Testis (tissue), 3 donors: ENCODE measurements around the gene FHIP1B. TPM values are rescaled to one million over a fixed set of nuclear protein-coding genes. Genes with fewer than 3 reads are reported as not detected.

ENCODE experiments used
- DNase-seq: peaks from one replicate; pipeline ENCODE4 v3.0.0-alpha.2; 2019
- H3K27ac ChIP-seq, 2 donors: fragments of 200-600 bp; sonication (generic); one replicate each; pipeline ENCODE4 v1.5.1; 2019
- H3K27me3 ChIP-seq: fragments of 200-600 bp; sonication (generic); one replicate; pipeline ENCODE4 v1.5.1; 2019
- H3K36me3 ChIP-seq: fragments of 200-600 bp; sonication (generic); one replicate; pipeline ENCODE4 v1.5.1; 2017; ENCODE audit warnings: low read depth; ENCODE audit errors: missing control alignments
- H3K4me1 ChIP-seq: fragments of 200-600 bp; sonication (generic); one replicate; pipeline ENCODE4 v1.5.1; 2019
- H3K4me3 ChIP-seq, 2 donors: fragments of 200-600 bp; sonication (generic); one replicate each; pipeline ENCODE4 v1.5.1; 2017 to 2019
- H3K9me3 ChIP-seq: fragments of 200-600 bp; sonication (generic); one replicate; pipeline ENCODE4 v1.5.1; 2017
- CTCF ChIP-seq, 3 experiments: fragments of 450-650 bp in 2 of 3; fragments of 200-600 bp in 1 of 3; sonication (generic) in 1 of 3; IDR thresholded peaks; one replicate each; pipeline ENCODE4 v1.5.1; 2016 to 2019; ENCODE audit warnings: antibody characterized with exemption in 3 of 3, mild to moderate bottlenecking in 2 of 3, moderate library complexity in 1 of 3
- POLR2A ChIP-seq: fragments of 450-650 bp; IDR thresholded peaks from one replicate; pipeline ENCODE4 v1.6.1; 2017; ENCODE audit warnings: antibody characterized with exemption, mild to moderate bottlenecking, moderate library complexity
- WGBS, 2 donors: methylation state at CpG; one replicate each; pipeline ENCODE4 v1.1.5; 2018; 5-methylcytosine and 5-hydroxymethylcytosine counted together
- intact Hi-C: fragments of 100-400 bp; cut with DNase I; formaldehyde crosslinking; loops from one replicate; pipeline ENCODE4 v1.15.1; 2023; ENCODE audit warnings: low total_unique reads
- polyA plus RNA-seq: library from polyadenylated mRNA; stranded (reverse); fragments of 350-450 nt; fragmentation: Illumina TruSeq; extraction: RNeasy Lipid Tissue Mini Kit (QIAGEN cat#74804); gene quantifications from one replicate; pipeline ENCODE4 v1.2.3, GENCODE V29; 2014; ENCODE audit warnings: low read depth, low replicate concordance; ENCODE audit not compliant: insufficient read depth
- total RNA-seq, 2 donors: library from RNA; depleted of rRNA; stranded (reverse); fragments of >200 nt; gene quantifications; one replicate each; pipeline ENCODE4 v1.2.3, GENCODE V29; 2016

The FHIP1B gene
- total and polyA plus RNA-seq, 3 donors from 2014 or later = 98.3 to 156 (median 134) TPM

- Histone ChIP-seq H3K27me3 (no peaks in the 10 kb centered on the region), H3K36me3 (no peaks in the 10 kb centered on the region), H3K27ac (peak overlapping the region; percentile 76 to 91), H3K9me3 (no peaks in the 10 kb centered on the region), H3K4me1 (no peaks in the 10 kb centered on the region), H3K4me3 (peak overlapping the region; percentile 74 to 76)
- peak; percentile 39 for DNase-seq
- intact Hi-C loops = no loop called here
- TF ChIP-seq CTCF (IDR thresholded peaks at IDR 0.05) (no peak), POLR2A (no peak)
- 1 to 3% methylated on average over 10 of the region's 10 CpGs for WGBS, 2 donors
Observed at GRCh38 chr11:6233984-6234386, 451 bp downstream of the FHIP1B start.

- H3K27ac ChIP-seq = no peak overlapping the region
- no peak for DNase-seq
- H3K4me3 ChIP-seq = no peak overlapping the region
- no peaks in the 10 kb centered on the region for H3K9me3 ChIP-seq
- H3K36me3 ChIP-seq = no peaks in the 10 kb centered on the region
- TF ChIP-seq POLR2A (no peak), CTCF (IDR thresholded peaks at IDR 0.05) (no peak)
- no peaks in the 10 kb centered on the region for H3K4me1 ChIP-seq
- intact Hi-C loops = no loop called here
- no peaks in the 10 kb centered on the region for H3K27me3 ChIP-seq
Observed at GRCh38 chr11:6232899-6233298, 1.5 kb downstream of the FHIP1B start.

- TF ChIP-seq POLR2A = no peak
- TF ChIP-seq CTCF (IDR thresholded peaks at IDR 0.05) = no peak
- no peaks in the 10 kb centered on the region for H3K4me1 ChIP-seq
- intact Hi-C loops = no loop called here
- 74 to 88% methylated on average over 2 of the region's 2 CpGs for WGBS, 2 donors
- DNase-seq = no peak
- H3K36me3 ChIP-seq = no peaks in the 10 kb centered on the region
- no peaks in the 10 kb centered on the region for H3K27me3 ChIP-seq
- H3K9me3 ChIP-seq = no peaks in the 10 kb centered on the region
- H3K27ac ChIP-seq = no peak overlapping the region
- no peak overlapping the region for H3K4me3 ChIP-seq
Observed at GRCh38 chr11:6229911-6230310, 4.5 kb downstream of the FHIP1B start.

- 46 to 55% methylated on average over 3 of the region's 3 CpGs for WGBS, 2 donors
- Histone ChIP-seq H3K36me3 (no peaks in the 10 kb centered on the region), H3K4me3 (no peak overlapping the region), H3K27me3 (no peaks in the 10 kb centered on the region), H3K4me1 (no peaks in the 10 kb centered on the region), H3K9me3 (no peaks in the 10 kb centered on the region), H3K27ac (no peak overlapping the region)
- TF ChIP-seq CTCF (IDR thresholded peaks at IDR 0.05) (no peak), POLR2A (no peak)
- no peak for DNase-seq
- intact Hi-C loops = no loop called here
Observed at GRCh38 chr11:6228520-6228919, 5.9 kb downstream of the FHIP1B start.

GRCh38 chr11:6225896-6226295 lies 8.5 kb downstream of the FHIP1B start:
- Histone ChIP-seq H3K9me3 (no peaks in the 10 kb centered on the region), H3K27ac (no peak overlapping the region), H3K4me3 (no peak overlapping the region), H3K4me1 (no peaks in the 10 kb centered on the region), H3K27me3 (no peaks in the 10 kb centered on the region), H3K36me3 (no peaks in the 10 kb centered on the region)
- intact Hi-C loops = no loop called here
- 64 to 79% methylated on average over 2 of the region's 2 CpGs for WGBS, 2 donors
- TF ChIP-seq CTCF (IDR thresholded peaks at IDR 0.05) (no peak), POLR2A (no peak)
- DNase-seq = no peak
